WTC11 (cell line): ENCODE data around the gene DCTPP1. TPM values are rescaled to one million over a fixed set of nuclear protein-coding genes. Genes with fewer than 3 reads are reported as not detected.

Experiments used
- ATAC-seq: fragments of 200-7000 bp; cut with Tn5 transposase; 2 replicates; pipeline ENCODE4 v1.10.0; 2021; ENCODE audit warnings: mild to moderate bottlenecking, moderate library complexity
- CTCF ChIA-PET: fragments of 300-600 bp; sonication (Branson Sonifier 250); formaldehyde crosslinking; loops from one replicate; lab custom pipeline; 2021; ENCODE audit warnings: antibody characterized with exemption; lab: Charles Lee
- POLR2A ChIA-PET: fragments of 350-600 bp; sonication (Branson Sonifier 250); formaldehyde crosslinking; loops from one replicate; lab custom pipeline; 2021; ENCODE audit warnings: antibody characterized with exemption; lab: Charles Lee
- DNase-seq: peaks from one replicate; pipeline ENCODE4 v3.0.0; 2021; ENCODE audit warnings: low spot score
- H3K27ac Mint-ChIP-seq: 2 replicates; pipeline ENCODE4 v1.8.0; 2021; ENCODE audit warnings: mixed read lengths
- H3K27me3 Mint-ChIP-seq: 2 replicates; pipeline ENCODE4 v1.8.0; 2021; ENCODE audit warnings: low read depth, mild to moderate bottlenecking, moderate library complexity, mixed read lengths
- H3K36me3 Mint-ChIP-seq: 2 replicates; pipeline ENCODE4 v1.8.0; 2021; ENCODE audit warnings: mixed read lengths
- H3K4me1 Mint-ChIP-seq: 2 replicates; pipeline ENCODE4 v1.8.0; 2022; ENCODE audit warnings: mixed read lengths
- H3K4me3 Mint-ChIP-seq: 2 replicates; pipeline ENCODE4 v1.8.0; 2021; ENCODE audit warnings: mild to moderate bottlenecking, moderate library complexity, mixed read lengths
- H3K9me3 Mint-ChIP-seq: 2 replicates; pipeline ENCODE4 v1.8.0; 2021; ENCODE audit warnings: mixed read lengths
- ATF3 ChIP-seq: sonication (generic); formaldehyde crosslinking; conservative IDR thresholded peaks from 2 replicates; pipeline ENCODE4 v1.8.1; 2022; ENCODE audit warnings: mild to moderate bottlenecking, missing genetic modification reagents
- CBFB ChIP-seq: sonication (generic); formaldehyde crosslinking; IDR thresholded peaks from 2 replicates; pipeline ENCODE4 v1.8.1; 2022; ENCODE audit warnings: mild to moderate bottlenecking, low read depth, missing genetic modification reagents
- CTCF ChIP-seq: fragments of 200-600 bp; IDR thresholded peaks from 2 replicates; pipeline ENCODE4 v1.8.0; 2022; ENCODE audit warnings: antibody characterized with exemption
- EMX1 ChIP-seq: fragments of 250-450 bp; sonication (Bioruptor Pico); IDR thresholded peaks from 2 replicates; pipeline ENCODE4 v1.8.0; 2021; ENCODE audit warnings: mild to moderate bottlenecking
- FOXK1 ChIP-seq: sonication (generic); formaldehyde crosslinking; IDR thresholded peaks from 2 replicates; pipeline ENCODE4 v1.8.0; 2022; ENCODE audit warnings: mild to moderate bottlenecking, moderate library complexity, missing genetic modification reagents
- FOXP4 ChIP-seq: sonication (generic); formaldehyde crosslinking; IDR thresholded peaks from 2 replicates; pipeline ENCODE4 v1.8.0; 2022; ENCODE audit warnings: mild to moderate bottlenecking, missing genetic modification reagents
- MYBL2 ChIP-seq: sonication (generic); formaldehyde crosslinking; IDR thresholded peaks from 2 replicates; pipeline ENCODE4 v1.8.1; 2023; ENCODE audit warnings: mild to moderate bottlenecking, moderate library complexity, missing genetic modification reagents
- NR2C2 ChIP-seq: sonication (generic); formaldehyde crosslinking; IDR thresholded peaks from 2 replicates; pipeline ENCODE4 v1.8.0; 2022; ENCODE audit warnings: mild to moderate bottlenecking, missing genetic modification reagents
- PRRX2 ChIP-seq: fragments of 250-450 bp; sonication (Bioruptor Pico); IDR thresholded peaks from 2 replicates; pipeline ENCODE4 v1.8.0; 2021; ENCODE audit warnings: mild to moderate bottlenecking
- SMAD3 ChIP-seq: sonication (generic); formaldehyde crosslinking; IDR thresholded peaks from 2 replicates; pipeline ENCODE4 v1.8.0; 2022; ENCODE audit warnings: missing genetic modification reagents, mild to moderate bottlenecking, borderline replicate concordance
- ZNF138 ChIP-seq: sonication (generic); formaldehyde crosslinking; conservative IDR thresholded peaks from 2 replicates; pipeline ENCODE4 v1.8.1; 2022; ENCODE audit warnings: mild to moderate bottlenecking, moderate library complexity, missing genetic modification reagents
- ZNF416 ChIP-seq: fragments of 250-450 bp; sonication (Bioruptor Pico); IDR thresholded peaks from 2 replicates; pipeline ENCODE4 v1.9.0; 2021; ENCODE audit warnings: mild to moderate bottlenecking, inconsistent platforms
- ZNF425 ChIP-seq: fragments of 250-450 bp; sonication (Bioruptor Pico); conservative IDR thresholded peaks from 2 replicates; pipeline ENCODE4 v1.9.0; 2021; ENCODE audit warnings: mild to moderate bottlenecking
- total RNA-seq: library from RNA; stranded (reverse); gene quantifications from 3 replicates; pipeline ENCODE4 v1.2.3, GENCODE V29; 2021
- TF ChIP-seq, protein P1 (sequence below): fragments of 250-450 bp; sonication (Bioruptor Pico); IDR thresholded peaks from 2 replicates; pipeline ENCODE4 v1.9.0; 2021; ENCODE audit warnings: mild to moderate bottlenecking
- TF ChIP-seq, protein P2 (sequence below): sonication (generic); formaldehyde crosslinking; IDR thresholded peaks from 2 replicates; pipeline ENCODE4 v1.8.0; 2022; ENCODE audit warnings: missing genetic modification reagents

DCTPP1 gene
- total RNA-seq, 1 experiment from 2014 or later: 70.5 TPM

- no peak for TF ChIP-seq MYBL2
- no peak for TF ChIP-seq ZNF425
- ATAC-seq (no peak), DNase-seq (no peak)
- H3K36me3 Mint-ChIP-seq: peaks cover 21% of the 10 kb centered on the region
- no peak overlapping the region for H3K27ac Mint-ChIP-seq
- no peak overlapping the region for H3K4me3 Mint-ChIP-seq
- ChIA-PET POLR2A (no interaction called here), CTCF (interaction anchor here (1.1 kb wide), 1 partner anchor 301 kb away, joined by 3 read pairs; no protein-coding TSS in a partner anchor)
- H3K27me3 Mint-ChIP-seq: no peaks in the 10 kb centered on the region
- no peaks in the 10 kb centered on the region for H3K9me3 Mint-ChIP-seq
- H3K4me1 Mint-ChIP-seq: peaks cover 16% of the 10 kb centered on the region
Measured at GRCh38 chr16:30413112-30413806, 16.6 kb downstream of the DCTPP1 start.

- peak; percentile 96 for DNase-seq
- CTCF ChIA-PET: interaction anchor here (0.5 to 4.9 kb wide), 42 partner anchors 9 to 377 kb away, joined by 3 to 97 read pairs (median 5); partner anchors contain the start of genes CD2BP2, DCTPP1, TBC1D10B and TBX6
- POLR2A ChIA-PET: interaction anchor here (0.5 to 1.7 kb wide), 8 partner anchors 9 to 254 kb away, joined by 3 to 12 read pairs (median 3); no protein-coding TSS in a partner anchor
- H3K4me1 Mint-ChIP-seq: peaks cover 20% of the 10 kb centered on the region
- peak; percentile 68 for ATAC-seq
- no peaks in the 10 kb centered on the region for H3K9me3 Mint-ChIP-seq
- peaks cover 21% of the 10 kb centered on the region for H3K36me3 Mint-ChIP-seq
- peaks cover 6% of the 10 kb centered on the region for H3K27me3 Mint-ChIP-seq
- no peak overlapping the region; the same call in 1 of the 2 replicates for H3K27ac Mint-ChIP-seq
- H3K4me3 Mint-ChIP-seq: peak overlapping the region; percentile 70; the same call in 1 of the 2 replicates
- TF ChIP-seq FOXP4 (no peak), NR2C2 (CRISPR knock-in tag) (no peak), PRRX2 (no peak), ZNF138 (CRISPR knock-in tag) (no peak), ZNF416 (0 out of 2 replicates have a peak, but pooled peaks have one; percentile 12), CBFB (CRISPR knock-in tag) (no peak), ATF3 (CRISPR knock-in tag) (no peak), CTCF (peak; percentile 81), SMAD3 (CRISPR knock-in tag) (no peak), EMX1 (CRISPR knock-in tag) (no peak), MYBL2 (no peak), FOXK1 (CRISPR knock-in tag) (no peak)
- TF ChIP-seq, protein P1, sequence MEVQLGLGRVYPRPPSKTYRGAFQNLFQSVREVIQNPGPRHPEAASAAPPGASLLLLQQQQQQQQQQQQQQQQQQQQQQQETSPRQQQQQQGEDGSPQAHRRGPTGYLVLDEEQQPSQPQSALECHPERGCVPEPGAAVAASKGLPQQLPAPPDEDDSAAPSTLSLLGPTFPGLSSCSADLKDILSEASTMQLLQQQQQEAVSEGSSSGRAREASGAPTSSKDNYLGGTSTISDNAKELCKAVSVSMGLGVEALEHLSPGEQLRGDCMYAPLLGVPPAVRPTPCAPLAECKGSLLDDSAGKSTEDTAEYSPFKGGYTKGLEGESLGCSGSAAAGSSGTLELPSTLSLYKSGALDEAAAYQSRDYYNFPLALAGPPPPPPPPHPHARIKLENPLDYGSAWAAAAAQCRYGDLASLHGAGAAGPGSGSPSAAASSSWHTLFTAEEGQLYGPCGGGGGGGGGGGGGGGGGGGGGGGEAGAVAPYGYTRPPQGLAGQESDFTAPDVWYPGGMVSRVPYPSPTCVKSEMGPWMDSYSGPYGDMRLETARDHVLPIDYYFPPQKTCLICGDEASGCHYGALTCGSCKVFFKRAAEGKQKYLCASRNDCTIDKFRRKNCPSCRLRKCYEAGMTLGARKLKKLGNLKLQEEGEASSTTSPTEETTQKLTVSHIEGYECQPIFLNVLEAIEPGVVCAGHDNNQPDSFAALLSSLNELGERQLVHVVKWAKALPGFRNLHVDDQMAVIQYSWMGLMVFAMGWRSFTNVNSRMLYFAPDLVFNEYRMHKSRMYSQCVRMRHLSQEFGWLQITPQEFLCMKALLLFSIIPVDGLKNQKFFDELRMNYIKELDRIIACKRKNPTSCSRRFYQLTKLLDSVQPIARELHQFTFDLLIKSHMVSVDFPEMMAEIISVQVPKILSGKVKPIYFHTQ: no peak
- TF ChIP-seq, protein P2, sequence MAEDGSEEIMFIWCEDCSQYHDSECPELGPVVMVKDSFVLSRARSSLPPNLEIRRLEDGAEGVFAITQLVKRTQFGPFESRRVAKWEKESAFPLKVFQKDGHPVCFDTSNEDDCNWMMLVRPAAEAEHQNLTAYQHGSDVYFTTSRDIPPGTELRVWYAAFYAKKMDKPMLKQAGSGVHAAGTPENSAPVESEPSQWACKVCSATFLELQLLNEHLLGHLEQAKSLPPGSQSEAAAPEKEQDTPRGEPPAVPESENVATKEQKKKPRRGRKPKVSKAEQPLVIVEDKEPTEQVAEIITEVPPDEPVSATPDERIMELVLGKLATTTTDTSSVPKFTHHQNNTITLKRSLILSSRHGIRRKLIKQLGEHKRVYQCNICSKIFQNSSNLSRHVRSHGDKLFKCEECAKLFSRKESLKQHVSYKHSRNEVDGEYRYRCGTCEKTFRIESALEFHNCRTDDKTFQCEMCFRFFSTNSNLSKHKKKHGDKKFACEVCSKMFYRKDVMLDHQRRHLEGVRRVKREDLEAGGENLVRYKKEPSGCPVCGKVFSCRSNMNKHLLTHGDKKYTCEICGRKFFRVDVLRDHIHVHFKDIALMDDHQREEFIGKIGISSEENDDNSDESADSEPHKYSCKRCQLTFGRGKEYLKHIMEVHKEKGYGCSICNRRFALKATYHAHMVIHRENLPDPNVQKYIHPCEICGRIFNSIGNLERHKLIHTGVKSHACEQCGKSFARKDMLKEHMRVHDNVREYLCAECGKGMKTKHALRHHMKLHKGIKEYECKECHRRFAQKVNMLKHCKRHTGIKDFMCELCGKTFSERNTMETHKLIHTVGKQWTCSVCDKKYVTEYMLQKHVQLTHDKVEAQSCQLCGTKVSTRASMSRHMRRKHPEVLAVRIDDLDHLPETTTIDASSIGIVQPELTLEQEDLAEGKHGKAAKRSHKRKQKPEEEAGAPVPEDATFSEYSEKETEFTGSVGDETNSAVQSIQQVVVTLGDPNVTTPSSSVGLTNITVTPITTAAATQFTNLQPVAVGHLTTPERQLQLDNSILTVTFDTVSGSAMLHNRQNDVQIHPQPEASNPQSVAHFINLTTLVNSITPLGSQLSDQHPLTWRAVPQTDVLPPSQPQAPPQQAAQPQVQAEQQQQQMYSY (CRISPR knock-in tag): no peak
Measured at GRCh38 chr16:30409125-30410060, 20.4 kb downstream of the DCTPP1 start.
